K562 (cell line): ENCODE measurements around the gene CYP4F3. TPM values are rescaled to one million over a fixed set of nuclear protein-coding genes. Genes with fewer than 3 reads are reported as not detected.

Source experiments
- KDM1A ChIP-seq, 2 experiments: fragments of 450-650 bp; IDR thresholded peaks; 2 replicates each; pipeline ENCODE4 v1.6.1; 2016; ENCODE audit warnings: mild to moderate bottlenecking in 2 of 2
- MEIS2 ChIP-seq: fragments of 450-650 bp; IDR thresholded peaks from 2 replicates; pipeline ENCODE4 v1.6.1; 2014; ENCODE audit warnings: mild to moderate bottlenecking; ENCODE audit not compliant: partially characterized antibody
- MGA ChIP-seq: fragments of 450-650 bp; IDR thresholded peaks from 2 replicates; pipeline ENCODE4 v1.6.1; 2016; ENCODE audit warnings: mild to moderate bottlenecking, moderate library complexity
- PHF21A ChIP-seq: fragments of 450-650 bp; IDR thresholded peaks from 2 replicates; pipeline ENCODE4 v1.6.1; 2017; ENCODE audit warnings: low read depth, borderline replicate concordance
- REST ChIP-seq, 2 experiments: fragments of 450-650 bp; formaldehyde crosslinking in 1 of 2; IDR thresholded peaks; 2 replicates each; pipeline versions ENCODE4 v1.4.0 to v1.6.1; 2014 to 2020; ENCODE audit warnings: mild to moderate bottlenecking in 2 of 2, borderline replicate concordance in 1 of 2, low read depth in 1 of 2
- ZNF436 ChIP-seq: fragments of 250-450, 450-650 bp; sonication (Bioruptor Pico); formaldehyde crosslinking; IDR thresholded peaks from 2 replicates; pipeline ENCODE4 v1.7.0; 2020; ENCODE audit warnings: mild to moderate bottlenecking
- polyA plus RNA-seq, 8 experiments: library from polyadenylated mRNA; depleted of rRNA in 4 of 8; stranded (reverse) in 5 of 8; unstranded in 3 of 8; fragments of >200 nt; fragmentation: Nextera tagmentation in 2 of 8; fragmentation: Illumina TruSeq in 1 of 8; extraction: Ambion mirVana in 2 of 8; extraction: Trizol in 1 of 8; gene quantifications; 2 replicates each; pipeline versions ENCODE4 v1.2.1 to v1.2.3, GENCODE V29; 2011 to 2014; ENCODE audit warnings: inconsistent platforms in 1 of 8, missing spikeins in 1 of 8
- total RNA-seq, 7 experiments: library from RNA; depleted of rRNA in 6 of 7; stranded (reverse); fragments of >200 nt in 6 of 7; fragmentation: Illumina TruSeq in 2 of 7; extraction: Trizol in 2 of 7; gene quantifications; 2 replicates each; pipeline versions ENCODE4 v1.2.1 to v1.2.3, GENCODE V29; 2011 to 2021; ENCODE audit warnings: low replicate concordance in 1 of 7

The CYP4F3 gene
- total and polyA plus RNA-seq, 9 of the 15 experiments (the other 6 are each of a cell fraction or from before 2014, with no cell fraction given) = 0.01 to 0.40 (median 0.16) TPM; not detected in 6

GRCh38 chr19:15629003-15629880, 11.5 kb upstream of the CYP4F3 start (continued):
- TF ChIP-seq REST (IDR thresholded peaks at IDR 0.05; ENCODE audit: borderline replicate concordance) (peak; percentile 84), REST (CRISPR knock-in tag; IDR thresholded peaks at IDR 0.05; ENCODE audit: low read depth) (peak; percentile 65; the same call in 1 of the 2 replicates), PHF21A (peak; percentile 88), MEIS2 (peak; percentile 14), MGA (no peak), ZNF436 (CRISPR knock-in tag) (no peak), KDM1A (IDR thresholded peaks at IDR 0.05) (peak; percentile 56 to 63; a peak in 3 of 4 replicates)
